GM18951 (cell line): ENCODE results near the gene MUC2.

Source experiments
- POLR2A ChIP-seq: IDR thresholded peaks from 4 replicates; pipeline ENCODE4 v1.6.1; 2011; ENCODE audit warnings: mild to moderate bottlenecking; ENCODE audit not compliant: insufficient read length, insufficient read depth; ENCODE audit errors: extremely low read depth
- in situ Hi-C: fragments of 300-500 bp; cut with MboI; formaldehyde crosslinking; loops from one replicate; pipeline ENCODE4 v1.12.0; 2022; ENCODE audit warnings: low sequenced_read_pairs, mixed read lengths, inconsistent platforms; ENCODE audit not compliant: unreplicated experiment

MUC2 gene

DNA sequence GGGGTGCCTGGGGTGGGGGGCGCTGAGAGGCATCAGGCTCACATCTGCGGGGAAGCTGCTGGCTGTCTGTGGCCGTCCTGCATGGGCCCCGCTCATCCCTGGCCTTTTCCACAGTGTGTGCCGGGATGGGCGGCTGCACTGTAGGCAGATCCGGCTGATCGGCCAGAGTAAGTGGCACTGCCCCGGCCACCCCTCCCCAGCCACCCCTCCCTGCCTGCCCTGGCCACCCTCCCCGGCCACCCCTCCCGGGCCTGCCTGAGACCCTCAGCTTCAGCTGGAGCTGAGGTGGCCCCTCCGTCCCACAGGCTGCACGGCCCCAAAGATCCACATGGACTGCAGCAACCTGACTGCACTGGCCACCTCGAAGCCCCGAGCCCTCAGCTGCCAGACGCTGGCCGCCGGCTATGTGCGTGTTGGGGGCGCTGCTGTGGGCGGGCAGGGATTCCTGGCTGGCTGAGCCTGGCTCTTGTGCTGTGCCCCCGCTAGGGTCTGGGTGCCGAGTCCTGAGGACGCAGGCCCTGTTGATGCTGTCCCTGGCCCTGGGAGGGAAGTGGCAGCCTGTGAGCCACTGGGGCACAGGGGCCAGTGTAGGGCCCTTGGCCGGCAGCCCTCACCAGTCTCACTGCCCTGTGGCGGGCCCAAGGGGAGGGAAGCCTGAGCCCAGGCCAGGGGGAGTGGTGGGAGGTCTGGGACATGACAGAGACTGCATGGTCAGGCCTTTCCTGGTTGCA, 10.9 kb downstream of the MUC2 start:
- TF ChIP-seq POLR2A = no peak
- in situ Hi-C loops = no loop called here

DNA sequence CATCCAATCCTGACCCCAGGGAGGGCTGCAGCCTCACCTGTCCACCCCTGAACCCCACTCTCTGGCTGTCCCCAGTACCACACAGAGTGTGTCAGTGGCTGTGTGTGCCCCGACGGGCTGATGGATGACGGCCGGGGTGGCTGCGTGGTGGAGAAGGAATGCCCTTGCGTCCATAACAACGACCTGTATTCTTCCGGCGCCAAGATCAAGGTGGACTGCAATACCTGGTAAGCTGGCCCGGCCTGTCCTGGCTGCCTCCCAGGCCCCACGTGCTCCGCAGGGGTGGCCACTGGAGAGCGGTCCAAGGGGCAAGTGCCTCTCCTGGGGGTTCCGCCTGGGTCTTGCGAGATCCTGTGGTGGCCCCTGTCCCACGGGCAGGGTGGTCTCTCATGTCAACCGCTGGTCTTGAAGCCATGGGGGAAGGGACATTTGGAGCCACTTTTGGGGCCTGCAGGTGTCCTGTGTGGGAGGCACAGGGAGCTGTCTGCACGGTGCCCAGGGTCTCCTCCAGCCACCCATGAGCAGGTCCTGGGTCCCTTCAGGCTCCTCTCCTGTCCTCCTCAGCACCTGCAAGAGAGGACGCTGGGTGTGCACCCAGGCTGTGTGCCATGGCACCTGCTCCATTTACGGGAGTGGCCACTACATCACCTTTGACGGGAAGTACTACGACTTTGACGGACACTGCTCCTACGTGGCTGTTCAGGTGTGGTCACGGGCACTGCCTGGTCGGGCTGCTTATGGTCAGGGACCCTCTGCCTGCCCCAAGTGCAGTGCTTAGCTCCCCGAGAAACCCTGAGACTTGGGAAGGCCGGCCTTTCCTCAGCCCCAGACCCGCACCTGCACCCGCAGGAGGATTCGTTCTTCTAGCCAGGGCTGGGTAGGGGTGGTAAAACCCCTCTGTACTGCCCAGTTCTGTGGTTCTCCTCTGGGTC, 11.8 kb downstream of the MUC2 start:
- in situ Hi-C loops = no loop called here
- no peak for TF ChIP-seq POLR2A

DNA sequence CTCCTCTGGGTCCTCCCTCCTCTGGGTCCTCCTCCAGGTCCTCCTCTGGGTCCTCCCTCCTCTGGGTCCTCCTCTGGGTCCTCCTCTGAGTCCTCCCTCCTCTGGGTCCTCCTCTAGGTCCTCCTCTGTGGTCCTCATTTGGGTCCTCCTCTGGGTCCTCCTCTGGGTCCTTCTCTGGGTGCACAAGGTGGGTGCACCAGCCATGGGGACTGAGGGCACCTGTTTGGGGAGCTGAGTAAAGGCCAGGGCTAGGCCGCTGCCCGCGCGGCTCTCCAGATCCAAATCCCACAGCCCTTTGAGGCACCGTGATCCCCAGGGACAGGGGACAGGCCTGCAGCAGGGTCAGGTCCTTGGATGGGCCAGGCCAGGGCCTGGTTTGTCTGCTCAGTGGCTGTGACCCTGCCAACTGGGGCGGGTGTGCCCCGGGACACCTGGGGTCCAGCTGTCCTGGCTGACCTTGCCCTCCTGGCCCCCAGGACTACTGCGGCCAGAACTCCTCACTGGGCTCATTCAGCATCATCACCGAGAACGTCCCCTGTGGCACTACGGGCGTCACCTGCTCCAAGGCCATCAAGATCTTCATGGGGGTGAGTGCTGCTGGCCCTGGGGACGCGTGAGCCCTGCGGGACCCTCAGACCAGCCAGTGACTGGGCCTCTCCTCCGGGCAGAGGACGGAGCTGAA, 12.7 kb downstream of the MUC2 start:
- no peak for TF ChIP-seq POLR2A
- in situ Hi-C loops = no loop called here

DNA sequence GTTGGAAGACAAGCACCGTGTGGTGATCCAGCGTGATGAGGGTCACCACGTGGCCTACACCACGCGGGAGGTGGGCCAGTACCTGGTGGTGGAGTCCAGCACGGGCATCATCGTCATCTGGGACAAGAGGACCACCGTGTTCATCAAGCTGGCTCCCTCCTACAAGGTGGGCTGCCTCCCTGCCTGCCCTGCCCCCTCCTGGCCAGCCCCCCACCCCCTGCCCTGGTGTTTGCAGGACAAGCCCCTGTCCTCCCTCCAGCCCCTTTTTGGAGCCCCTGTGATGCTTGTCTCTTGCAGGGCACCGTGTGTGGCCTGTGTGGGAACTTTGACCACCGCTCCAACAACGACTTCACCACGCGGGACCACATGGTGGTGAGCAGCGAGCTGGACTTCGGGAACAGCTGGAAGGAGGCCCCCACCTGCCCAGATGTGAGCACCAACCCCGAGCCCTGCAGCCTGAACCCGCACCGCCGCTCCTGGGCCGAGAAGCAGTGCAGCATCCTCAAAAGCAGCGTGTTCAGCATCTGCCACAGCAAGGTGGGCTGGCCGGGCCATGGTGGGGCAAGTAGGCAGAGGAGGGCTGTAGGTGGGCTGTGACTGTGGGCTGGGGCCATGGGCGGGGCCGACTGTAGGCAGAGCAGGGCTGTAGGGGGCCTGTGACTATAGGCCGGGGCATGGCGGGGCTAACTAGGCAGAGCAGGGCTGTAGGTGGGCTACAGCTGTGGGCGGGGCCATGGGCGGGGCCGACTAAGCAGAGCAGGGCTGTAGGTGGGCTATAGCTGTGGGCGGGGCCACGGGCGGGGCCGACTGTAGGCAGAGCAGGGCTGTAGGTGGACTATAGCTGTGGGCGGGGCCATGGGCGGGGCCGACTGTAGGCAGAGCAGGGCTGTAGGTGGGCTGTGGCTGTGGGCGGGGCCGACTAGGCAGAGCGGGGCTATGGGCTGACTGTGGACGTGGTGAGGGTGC, 13.6 kb downstream of the MUC2 start:
- in situ Hi-C loops = no loop called here
- no peak for TF ChIP-seq POLR2A

DNA sequence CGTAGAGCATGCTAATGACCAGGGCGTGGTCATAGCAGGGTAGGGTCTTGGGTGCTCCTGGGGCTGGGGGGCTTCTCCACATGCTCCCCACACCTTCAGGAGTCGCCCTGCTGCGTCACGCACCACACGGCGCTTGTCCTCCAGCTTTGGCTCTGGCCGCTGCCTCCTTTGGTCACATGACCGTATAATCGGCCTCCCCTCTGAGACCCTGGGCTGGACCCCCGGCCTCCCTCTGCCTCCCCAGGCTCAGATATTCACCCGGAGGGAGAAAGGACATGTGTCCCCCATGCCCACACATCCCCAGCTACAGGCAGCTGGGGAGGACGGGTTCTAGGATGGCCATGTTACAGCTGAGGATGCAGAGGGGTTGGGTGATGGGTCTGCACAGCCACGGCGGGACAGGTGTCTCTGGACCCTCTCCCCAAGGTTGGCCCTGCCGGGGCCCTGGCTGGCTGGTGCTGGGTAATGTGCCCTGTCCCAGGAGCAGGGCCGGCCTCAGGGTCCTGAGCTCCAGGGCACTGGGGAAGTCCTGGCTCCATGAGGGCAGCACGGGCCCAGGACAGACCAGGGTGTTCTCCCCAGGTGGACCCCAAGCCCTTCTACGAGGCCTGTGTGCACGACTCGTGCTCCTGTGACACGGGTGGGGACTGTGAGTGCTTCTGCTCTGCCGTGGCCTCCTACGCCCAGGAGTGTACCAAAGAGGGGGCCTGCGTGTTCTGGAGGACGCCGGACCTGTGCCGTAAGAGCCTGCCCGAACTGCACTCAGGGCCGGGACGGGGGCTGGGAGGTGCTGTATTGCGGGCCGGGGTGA, 14.5 kb downstream of the MUC2 start:
- in situ Hi-C loops = no loop called here
- no peak for TF ChIP-seq POLR2A

DNA sequence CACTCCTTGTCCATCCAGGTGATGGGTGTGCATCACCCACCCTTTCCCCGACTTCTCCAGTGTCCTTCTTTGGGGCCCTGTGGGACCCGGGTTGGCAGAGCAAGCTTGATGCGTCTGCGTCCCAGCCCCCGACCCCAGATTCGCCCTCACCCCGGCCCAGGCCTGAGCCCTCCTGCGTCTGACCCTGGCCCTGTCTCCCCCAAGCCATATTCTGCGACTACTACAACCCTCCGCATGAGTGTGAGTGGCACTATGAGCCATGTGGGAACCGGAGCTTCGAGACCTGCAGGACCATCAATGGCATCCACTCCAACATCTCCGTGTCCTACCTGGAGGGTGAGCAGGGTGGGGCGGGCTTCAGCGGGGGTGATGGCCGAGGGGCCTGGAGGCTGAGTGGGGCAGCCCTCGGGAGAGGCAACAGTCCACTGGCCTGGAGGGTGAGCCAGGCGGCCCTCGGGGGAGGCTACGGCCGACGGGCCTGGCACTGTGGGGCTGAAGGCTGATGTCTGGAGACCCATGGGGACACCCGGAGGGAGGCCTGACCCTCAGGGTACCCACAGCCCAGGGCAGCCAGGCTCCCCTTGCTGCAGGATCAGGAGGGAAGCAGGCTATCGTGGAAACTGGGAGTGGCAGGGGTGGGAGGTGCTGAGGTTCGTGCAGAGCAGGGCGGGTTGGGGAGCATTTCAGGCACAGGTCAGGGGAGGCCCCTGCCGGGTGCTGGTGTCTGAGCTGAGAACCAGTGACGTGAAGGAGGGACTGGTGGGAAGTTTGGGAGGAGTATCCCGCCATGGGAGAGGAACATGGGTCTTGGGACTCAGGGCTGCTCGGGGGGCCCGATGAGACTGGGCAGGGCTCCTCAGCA, 15.3 kb downstream of the MUC2 start:
- in situ Hi-C loops = no loop called here
- no peak for TF ChIP-seq POLR2A

DNA sequence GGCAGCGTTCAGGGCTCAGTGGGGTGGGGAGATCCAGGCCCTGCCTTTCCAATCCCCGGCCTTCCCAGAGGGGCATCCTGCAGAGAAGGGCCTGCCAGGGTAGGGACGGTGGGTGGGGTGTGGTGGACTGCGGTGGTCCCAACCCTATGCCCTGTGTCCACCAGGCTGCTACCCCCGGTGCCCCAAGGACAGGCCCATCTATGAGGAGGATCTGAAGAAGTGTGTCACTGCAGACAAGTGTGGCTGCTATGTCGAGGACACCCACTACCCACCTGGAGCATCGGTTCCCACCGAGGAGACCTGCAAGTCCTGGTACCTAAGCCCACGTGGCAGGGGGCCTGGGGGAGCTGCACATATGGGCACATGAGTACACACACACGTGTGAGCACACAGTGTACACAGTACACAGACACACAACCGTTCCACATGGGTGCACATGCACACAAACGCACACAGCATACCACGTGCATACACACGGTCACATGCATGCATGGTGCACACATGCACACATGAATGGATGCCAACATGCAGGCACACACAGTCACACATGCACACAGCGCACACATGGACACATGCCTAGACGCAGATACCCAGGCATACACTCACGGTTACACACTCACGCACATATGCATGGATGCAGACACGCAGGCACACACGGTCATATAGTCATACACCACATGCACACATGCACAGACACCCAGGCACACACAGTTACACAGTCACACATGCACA, 16.1 kb downstream of the MUC2 start:
- no peak for TF ChIP-seq POLR2A
- in situ Hi-C loops = no loop called here

DNA sequence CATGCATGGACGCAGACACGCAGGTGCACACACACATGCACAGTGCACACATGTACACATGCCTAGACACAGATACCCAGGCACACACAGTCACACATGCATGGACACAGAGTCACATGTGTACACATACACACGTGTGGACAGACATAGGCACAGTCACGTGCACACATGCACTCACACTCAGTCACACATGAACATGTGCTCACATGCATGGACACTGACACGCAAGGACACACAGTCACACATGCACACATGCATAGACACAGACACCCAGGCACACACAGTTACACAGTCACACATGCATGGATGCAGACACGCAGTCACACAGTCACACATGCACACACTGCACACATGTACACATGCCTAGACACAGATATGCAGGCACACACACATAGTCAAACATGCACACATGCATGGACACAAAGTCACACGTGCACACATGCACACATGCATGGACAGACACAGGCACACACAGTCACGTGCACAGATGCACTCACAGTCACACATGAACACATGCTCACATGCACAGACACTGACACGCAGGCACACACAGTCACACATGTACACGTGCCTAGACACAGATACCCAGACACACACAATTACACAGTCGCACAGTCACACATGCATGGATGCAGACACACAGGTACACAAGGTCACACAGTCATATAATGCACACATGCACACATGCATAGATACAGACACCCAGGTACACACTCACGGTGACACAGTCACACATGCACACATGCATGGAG, 16.8 kb downstream of the MUC2 start:
- TF ChIP-seq POLR2A = no peak
- in situ Hi-C loops = no loop called here

DNA sequence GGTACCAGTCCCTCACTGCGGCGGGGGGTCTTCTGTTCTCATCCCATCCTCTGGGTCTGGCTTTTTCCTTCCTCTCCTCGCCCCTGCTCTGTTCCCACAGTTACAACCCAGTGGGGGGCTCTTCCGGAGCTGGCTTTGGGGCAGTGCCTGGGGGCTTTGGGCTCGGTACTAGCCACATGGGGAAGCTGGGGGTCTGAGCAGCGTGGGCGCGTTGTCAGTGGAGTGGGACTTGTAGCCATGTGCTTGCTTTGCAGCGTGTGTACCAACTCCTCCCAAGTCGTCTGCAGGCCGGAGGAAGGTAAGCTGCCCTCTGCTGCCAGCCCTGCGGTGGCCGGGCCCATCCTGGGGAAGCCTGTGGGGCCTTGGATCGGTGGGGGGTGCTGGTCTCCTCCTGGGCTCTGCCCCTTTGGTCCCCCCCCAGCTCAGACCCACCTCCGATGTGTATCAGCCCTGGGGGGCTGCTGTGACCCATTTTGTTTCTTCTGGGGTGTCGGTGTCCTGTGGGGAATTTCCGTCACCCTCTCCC, 17.5 kb downstream of the MUC2 start:
- in situ Hi-C loops = no loop called here
- no peak for TF ChIP-seq POLR2A
